ENCODE measurements around the gene LRRC8A.

- TF ChIP-seq CTCF (IDR thresholded peaks at IDR 0.05; ENCODE audit: low read length) (no peak), EZH2 (IDR thresholded peaks at IDR 0.05; ENCODE audit: borderline replicate concordance, low read length) (no peak)
Observed at GRCh38 chr9:128838338-128838737, 43.6 kb upstream of the LRRC8A start.
